Stomach (tissue), 9 donors: ENCODE data around the gene DCDC2. TPM values are rescaled to one million over a fixed set of nuclear protein-coding genes. Genes with fewer than 3 reads are reported as not detected.
"Not testable (repeated sequence)": the region's sequence is repeated elsewhere in the genome, so short reads cannot be mapped to it uniquely, and the experiment has no call there.

Experiments
- DNase-seq, 2 donors: peaks; one replicate each; pipeline versions ENCODE4 v3.0.0 to v3.0.0-alpha.2; 2013 to 2019
- H3K27ac ChIP-seq, 5 donors: fragments of 200-600 bp in 4 of 5; sonication (generic) in 4 of 5; one replicate each; pipeline ENCODE4 v1.5.1; 2013 to 2019; ENCODE audit warnings: mild to moderate bottlenecking in 1 of 5, moderate library complexity in 1 of 5
- H3K27me3 ChIP-seq, 3 donors: fragments of 200-600 bp; sonication (generic); one replicate each; pipeline ENCODE4 v1.5.1; 2017 to 2019; ENCODE audit warnings: mixed run types in 1 of 3
- H3K36me3 ChIP-seq, 4 donors: fragments of 200-600 bp; sonication (generic); 1 replicate in 3 of 4; 2 replicates in 1 of 4; pipeline ENCODE4 v1.5.1; 2016 to 2019
- H3K4me1 ChIP-seq, 4 donors: fragments of 200-600 bp; sonication (generic); one replicate each; pipeline ENCODE4 v1.5.1; 2016 to 2019
- H3K4me3 ChIP-seq, 4 donors: fragments of 200-600 bp; sonication (generic) in 3 of 4; one replicate each; pipeline ENCODE4 v1.5.1; 2016 to 2019; ENCODE audit warnings: mild to moderate bottlenecking in 1 of 4
- H3K9me3 ChIP-seq, 4 donors: fragments of 200-600 bp; sonication (generic); one replicate each; pipeline ENCODE4 v1.5.1; 2016 to 2019
- EP300 ChIP-seq: sonication (generic); formaldehyde crosslinking; IDR thresholded peaks from one replicate; pipeline ENCODE4 v1.6.1; 2017; ENCODE audit warnings: antibody characterized with exemption
- POLR2A ChIP-seq, 4 donors: fragments of 450-650 bp; IDR thresholded peaks; one replicate each; pipeline ENCODE4 v1.6.1; 2016; ENCODE audit warnings: antibody characterized with exemption in 4 of 4, control low read depth in 2 of 4, mild to moderate bottlenecking in 1 of 4, moderate library complexity in 1 of 4
- POLR2AphosphoS5 ChIP-seq, 3 donors: sonication (generic); formaldehyde crosslinking; IDR thresholded peaks; one replicate each; pipeline ENCODE4 v1.6.1; 2016; ENCODE audit warnings: antibody characterized with exemption in 3 of 3
- WGBS, 5 donors: extraction: QIAGEN DNeasy Blood & Tissue Kit in 3 of 5; methylation state at CpG; one replicate each; pipeline versions ENCODE4 v1.1.5 to v1.1.7; 2013 to 2018; 5-methylcytosine and 5-hydroxymethylcytosine counted together
- intact Hi-C: fragments of 100-400 bp; cut with DNase I; formaldehyde crosslinking; loops from one replicate; pipeline ENCODE4 v1.15.1; 2023; ENCODE audit warnings: low total_unique reads
- polyA plus RNA-seq, 3 donors: library from polyadenylated mRNA; stranded (reverse); fragments of 200-250 nt; gene quantifications; one replicate each; pipeline ENCODE4 v1.2.3, GENCODE V29; 2013
- total RNA-seq, 5 donors: library from RNA; depleted of rRNA; stranded (reverse); fragments of >200 nt; gene quantifications; one replicate each; pipeline versions ENCODE4 v1.1.0 to v1.2.3, GENCODE V29; 2014 to 2016
- TF ChIP-seq, protein P1 (sequence below), 7 experiments: fragments of 450-650 bp in 4 of 7; fragments of 200-600 bp in 3 of 7; sonication (generic) in 3 of 7; IDR thresholded peaks; one replicate each; pipeline ENCODE4 v1.5.1; 2016 to 2019; ENCODE audit warnings: antibody characterized with exemption in 7 of 7, control low read depth in 2 of 7, mild to moderate bottlenecking in 1 of 7
- donor health status: healthy with polysubstance abuse.
- donor health status: Bipolar disorder and iron deficiency.
- donor health status: healthy.

The DCDC2 gene
- total and polyA plus RNA-seq, 8 donors = under 0.01 to 2.8 (median 1.4) TPM

DNA sequence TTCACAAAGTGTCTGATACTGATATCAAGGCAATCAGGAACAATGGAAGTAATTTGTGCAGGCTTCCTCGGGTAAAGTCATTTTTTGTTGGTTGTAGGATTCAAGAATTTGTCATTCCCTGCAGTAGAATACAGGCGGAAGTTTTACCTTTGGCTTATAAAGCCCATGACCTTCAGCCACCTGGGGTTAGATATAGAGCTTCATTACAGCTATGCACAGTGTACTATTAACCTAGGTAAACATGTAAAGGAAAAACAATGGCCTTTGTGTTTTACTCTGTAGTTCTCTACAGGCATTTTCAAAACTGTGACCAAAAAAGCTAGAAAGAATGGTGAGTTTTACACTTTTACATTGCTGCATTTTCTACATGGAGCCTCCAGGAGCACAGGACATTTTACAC, 116.9 kb downstream of the DCDC2 start:
- TF ChIP-seq EP300 (no peak), POLR2AphosphoS5 (IDR thresholded peaks at IDR 0.05) (no peak), POLR2A (IDR thresholded peaks at IDR 0.05) (no peak)
- TF ChIP-seq, protein P1, sequence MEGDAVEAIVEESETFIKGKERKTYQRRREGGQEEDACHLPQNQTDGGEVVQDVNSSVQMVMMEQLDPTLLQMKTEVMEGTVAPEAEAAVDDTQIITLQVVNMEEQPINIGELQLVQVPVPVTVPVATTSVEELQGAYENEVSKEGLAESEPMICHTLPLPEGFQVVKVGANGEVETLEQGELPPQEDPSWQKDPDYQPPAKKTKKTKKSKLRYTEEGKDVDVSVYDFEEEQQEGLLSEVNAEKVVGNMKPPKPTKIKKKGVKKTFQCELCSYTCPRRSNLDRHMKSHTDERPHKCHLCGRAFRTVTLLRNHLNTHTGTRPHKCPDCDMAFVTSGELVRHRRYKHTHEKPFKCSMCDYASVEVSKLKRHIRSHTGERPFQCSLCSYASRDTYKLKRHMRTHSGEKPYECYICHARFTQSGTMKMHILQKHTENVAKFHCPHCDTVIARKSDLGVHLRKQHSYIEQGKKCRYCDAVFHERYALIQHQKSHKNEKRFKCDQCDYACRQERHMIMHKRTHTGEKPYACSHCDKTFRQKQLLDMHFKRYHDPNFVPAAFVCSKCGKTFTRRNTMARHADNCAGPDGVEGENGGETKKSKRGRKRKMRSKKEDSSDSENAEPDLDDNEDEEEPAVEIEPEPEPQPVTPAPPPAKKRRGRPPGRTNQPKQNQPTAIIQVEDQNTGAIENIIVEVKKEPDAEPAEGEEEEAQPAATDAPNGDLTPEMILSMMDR (IDR thresholded peaks at IDR 0.05) = no peak
- H3K27ac ChIP-seq = no peak overlapping the region
- H3K36me3 ChIP-seq = no peaks in the 10 kb centered on the region
- peaks cover 0 to 4% (median 0%) of the 10 kb centered on the region in 4 donors for H3K4me1 ChIP-seq
- DNase-seq = peak in 1 of 2 donors; percentile 22
- intact Hi-C loops = no loop called here
- no peak overlapping the region for H3K4me3 ChIP-seq
- H3K27me3 ChIP-seq = no peaks in the 10 kb centered on the region
- 26 to 69% (median 29%) methylated on average over 2 of the region's 2 CpGs for WGBS, 5 donors
- H3K9me3 ChIP-seq = no peaks in the 10 kb centered on the region

DNA sequence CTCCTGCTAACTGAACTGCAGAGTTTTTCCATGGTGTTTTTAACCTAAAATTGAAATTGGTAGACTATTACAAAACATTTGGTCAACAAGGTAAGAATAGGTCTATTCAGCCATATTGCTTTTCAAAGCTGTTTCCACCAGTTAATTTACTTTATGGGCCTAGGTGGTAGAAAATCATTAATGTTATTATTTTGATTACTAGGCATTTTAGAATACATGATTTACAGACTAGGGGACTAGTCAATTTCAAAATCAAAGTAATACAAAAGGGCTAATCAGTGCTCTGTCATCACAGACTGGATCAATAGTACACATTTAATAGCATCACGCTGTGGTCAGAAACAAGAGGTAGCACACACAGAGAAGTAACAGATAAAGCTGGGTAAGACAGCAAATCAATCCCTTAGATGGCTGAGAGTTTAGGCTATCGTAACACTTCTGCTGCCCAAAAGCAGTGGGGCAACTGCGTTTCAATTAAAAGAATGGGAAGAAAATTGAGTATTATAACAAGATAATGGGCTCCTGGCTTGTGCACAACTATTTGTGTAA, 117.4 kb downstream of the DCDC2 start:
- H3K9me3 ChIP-seq = no peaks in the 10 kb centered on the region
- intact Hi-C loops = no loop called here
- TF ChIP-seq, protein P1 (IDR thresholded peaks at IDR 0.05) = no peak
- no peak for TF ChIP-seq POLR2AphosphoS5 (IDR thresholded peaks at IDR 0.05)
- TF ChIP-seq POLR2A (IDR thresholded peaks at IDR 0.05) = no peak
- TF ChIP-seq EP300 = no peak
- no peak overlapping the region for H3K27ac ChIP-seq
- H3K36me3 ChIP-seq = no peaks in the 10 kb centered on the region
- H3K4me1 ChIP-seq = peaks cover 0 to 4% (median 0%) of the 10 kb centered on the region in 4 donors
- no peak for DNase-seq
- H3K4me3 ChIP-seq = no peak overlapping the region
- H3K27me3 ChIP-seq = no peaks in the 10 kb centered on the region
- WGBS, 5 donors = 51 to 68% (median 58%) methylated on average over 3 of the region's 3 CpGs

DNA sequence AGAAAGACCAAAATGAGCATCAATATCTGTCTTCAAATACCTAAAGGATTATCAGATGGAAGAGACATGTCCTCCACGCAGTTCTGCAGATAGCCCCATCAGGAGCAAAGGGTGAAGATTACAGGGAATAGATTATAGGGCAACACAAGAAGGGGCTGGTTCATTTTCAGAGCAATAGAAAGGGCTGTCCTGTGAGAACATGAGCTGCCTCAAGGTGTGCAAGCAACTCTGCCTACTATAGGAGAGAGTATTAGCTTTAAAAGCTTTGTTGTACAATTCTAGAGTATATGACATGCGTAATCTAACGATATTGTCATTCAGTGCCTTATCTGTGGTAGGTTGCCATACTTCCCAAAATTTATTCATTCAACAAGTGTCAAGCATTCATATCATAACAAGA, 119.2 kb downstream of the DCDC2 start:
- WGBS, 5 donors = 90 to 94% (median 93%) methylated on average over 3 of the region's 3 CpGs
- Histone ChIP-seq H3K36me3 (no peaks in the 10 kb centered on the region), H3K27me3 (no peaks in the 10 kb centered on the region), H3K4me3 (no peak overlapping the region), H3K4me1 (peaks cover 0 to 4% (median 0%) of the 10 kb centered on the region in 4 donors), H3K27ac (no peak overlapping the region), H3K9me3 (no peaks in the 10 kb centered on the region)
- DNase-seq = no peak
- intact Hi-C loops = no loop called here
- TF ChIP-seq EP300 (no peak), POLR2AphosphoS5 (IDR thresholded peaks at IDR 0.05) (no peak), POLR2A (IDR thresholded peaks at IDR 0.05) (no peak)
- TF ChIP-seq, protein P1 (IDR thresholded peaks at IDR 0.05) = no peak

- intact Hi-C loops, DNase-seq, H3K27ac ChIP-seq, H3K4me1 ChIP-seq, H3K4me3 ChIP-seq, H3K9me3 ChIP-seq, H3K36me3 ChIP-seq, H3K27me3 ChIP-seq: not testable (repeated sequence)
- WGBS, 5 donors = 85 to 99% (median 95%) methylated on average over 3 of the region's 3 CpGs
These were observed 121.1 kb downstream of the DCDC2 start for GRCh38 chr6:24236779-24237178.

GRCh38 chr6:24233813-24234442, 123.9 kb downstream of the DCDC2 start:
- Histone ChIP-seq H3K9me3 (no peaks in the 10 kb centered on the region), H3K36me3 (no peaks in the 10 kb centered on the region), H3K4me1 (no peaks in the 10 kb centered on the region), H3K4me3 (no peak overlapping the region), H3K27ac (no peak overlapping the region), H3K27me3 (no peaks in the 10 kb centered on the region)
- intact Hi-C loops = no loop called here
- DNase-seq = no peak
- no peak for TF ChIP-seq POLR2AphosphoS5 (IDR thresholded peaks at IDR 0.05)
- TF ChIP-seq, protein P1 (IDR thresholded peaks at IDR 0.05) = no peak
- no peak for TF ChIP-seq EP300
- no peak for TF ChIP-seq POLR2A (IDR thresholded peaks at IDR 0.05)
- 50 to 70% (median 65%) methylated on average over 6 of the region's 6 CpGs for WGBS, 5 donors
